RWPE1 (cell line): ENCODE data around the gene PCDHGB2.

Source experiments
- CTCF ChIA-PET: fragments of 350-600 bp; sonication (Branson Sonifier 250); formaldehyde crosslinking; extraction: SDS; loops from one replicate; lab custom pipeline; 2021; lab: Yijun Ruan, JAX
- POLR2A ChIA-PET: fragments of 400-600 bp; formaldehyde crosslinking; extraction: SDS; loops from one replicate; lab custom pipeline; 2020; ENCODE audit warnings: antibody characterized with exemption; ENCODE audit not compliant: low non-redundant PET; lab: Yijun Ruan, JAX
- DNase-seq: peaks from one replicate; pipeline ENCODE4 v3.0.0; 2012; ENCODE audit warnings: low spot score
- H3K27ac ChIP-seq: fragments of 450-650 bp; 2 replicates; pipeline ENCODE4 v1.5.1; 2017
- TF ChIP-seq, protein P1 (sequence below): fragments of 450-650 bp; conservative IDR thresholded peaks from 2 replicates; pipeline ENCODE4 v1.5.1; 2017; ENCODE audit warnings: low read depth, mild to moderate bottlenecking

Gene PCDHGB2

DNA sequence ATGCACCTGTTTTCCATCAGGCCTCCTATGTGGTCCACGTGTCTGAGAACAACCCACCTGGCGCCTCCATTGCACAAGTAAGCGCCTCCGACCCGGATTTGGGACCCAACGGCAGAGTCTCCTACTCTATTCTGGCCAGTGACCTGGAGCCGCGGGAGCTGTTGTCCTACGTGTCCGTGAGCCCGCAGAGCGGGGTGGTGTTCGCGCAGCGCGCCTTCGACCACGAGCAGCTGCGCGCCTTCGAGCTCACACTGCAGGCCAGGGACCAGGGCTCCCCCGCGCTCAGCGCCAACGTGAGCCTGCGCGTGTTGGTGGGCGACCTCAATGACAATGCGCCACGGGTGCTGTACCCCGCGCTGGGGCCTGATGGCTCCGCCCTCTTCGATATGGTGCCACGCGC is 8.2 kb upstream of the PCDHGB2 start:
- no peak overlapping the region for H3K27ac ChIP-seq
- ChIA-PET CTCF (no interaction called here), POLR2A (no interaction called here)
- TF ChIP-seq, protein P1, sequence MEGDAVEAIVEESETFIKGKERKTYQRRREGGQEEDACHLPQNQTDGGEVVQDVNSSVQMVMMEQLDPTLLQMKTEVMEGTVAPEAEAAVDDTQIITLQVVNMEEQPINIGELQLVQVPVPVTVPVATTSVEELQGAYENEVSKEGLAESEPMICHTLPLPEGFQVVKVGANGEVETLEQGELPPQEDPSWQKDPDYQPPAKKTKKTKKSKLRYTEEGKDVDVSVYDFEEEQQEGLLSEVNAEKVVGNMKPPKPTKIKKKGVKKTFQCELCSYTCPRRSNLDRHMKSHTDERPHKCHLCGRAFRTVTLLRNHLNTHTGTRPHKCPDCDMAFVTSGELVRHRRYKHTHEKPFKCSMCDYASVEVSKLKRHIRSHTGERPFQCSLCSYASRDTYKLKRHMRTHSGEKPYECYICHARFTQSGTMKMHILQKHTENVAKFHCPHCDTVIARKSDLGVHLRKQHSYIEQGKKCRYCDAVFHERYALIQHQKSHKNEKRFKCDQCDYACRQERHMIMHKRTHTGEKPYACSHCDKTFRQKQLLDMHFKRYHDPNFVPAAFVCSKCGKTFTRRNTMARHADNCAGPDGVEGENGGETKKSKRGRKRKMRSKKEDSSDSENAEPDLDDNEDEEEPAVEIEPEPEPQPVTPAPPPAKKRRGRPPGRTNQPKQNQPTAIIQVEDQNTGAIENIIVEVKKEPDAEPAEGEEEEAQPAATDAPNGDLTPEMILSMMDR: no peak
- no peak for DNase-seq

DNA sequence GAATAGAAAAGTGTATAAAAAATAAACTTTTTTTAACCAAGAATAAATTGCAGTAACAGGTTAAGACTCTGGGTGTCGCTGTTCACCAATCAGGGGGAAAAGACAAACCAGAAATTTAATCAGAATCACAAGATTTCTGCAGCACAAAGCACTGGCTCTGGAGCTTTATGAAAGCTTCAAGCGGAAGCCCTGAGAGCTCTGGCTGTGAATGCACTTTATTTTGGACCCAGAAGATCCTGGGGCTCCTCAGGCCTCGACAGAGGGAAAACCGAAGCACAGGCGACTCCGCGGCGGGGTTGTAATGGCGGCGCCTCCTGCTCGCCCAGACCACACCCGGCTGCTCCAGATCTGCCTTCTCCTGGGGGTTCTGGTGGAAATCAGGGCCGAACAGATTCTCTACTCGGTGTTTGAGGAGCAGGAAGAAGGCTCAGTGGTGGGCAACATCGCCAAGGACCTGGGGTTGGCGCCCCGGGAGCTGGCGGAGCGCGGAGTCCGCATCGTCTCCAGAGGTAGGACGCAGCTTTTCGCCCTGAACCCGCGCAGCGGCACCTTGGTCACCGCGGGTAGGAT is 4.8 kb upstream of the PCDHGB2 start, which contains the start of gene PCDHGA4:
PCDHGA4 (plus strand) TSS at position 122 of the 570 bp plus-strand sequence; CDS start at position 209, 87 bp downstream.
- TF ChIP-seq, protein P1: peak; percentile 31; the same call in 1 of the 2 replicates
- H3K27ac ChIP-seq: no peak within 1 kb of the TSS
- ChIA-PET CTCF (interaction anchor here (0.6 to 2.6 kb wide), 4 partner anchors 11 to 735 kb away, joined by 3 to 8 read pairs (median 4); partner anchors contain the start of gene PCDHGA3), POLR2A (no interaction called here)
- DNase-seq: no peak

DNA sequence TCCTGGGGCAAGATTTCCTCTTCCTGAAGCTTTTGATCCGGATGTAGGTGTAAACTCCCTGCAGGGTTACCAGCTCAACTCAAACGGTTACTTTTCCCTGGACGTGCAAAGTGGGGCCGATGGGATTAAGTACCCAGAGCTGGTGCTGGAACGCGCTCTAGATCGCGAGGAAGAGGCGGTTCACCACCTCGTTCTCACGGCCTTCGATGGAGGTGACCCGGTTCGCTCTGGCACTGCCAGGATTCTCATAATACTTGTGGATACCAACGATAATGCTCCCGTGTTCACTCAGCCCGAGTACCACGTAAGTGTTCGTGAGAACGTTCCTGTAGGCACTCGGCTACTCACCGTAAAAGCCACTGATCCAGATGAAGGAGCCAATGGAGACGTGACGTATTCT is 4.2 kb upstream of the PCDHGB2 start:
- CTCF ChIA-PET: interaction anchor here (0.8 to 2.6 kb wide), 4 partner anchors 12 to 182 kb away, joined by 3 to 8 read pairs (median 4); partner anchors contain the start of genes PCDHB14 and PCDHGA3
- TF ChIP-seq, protein P1: no peak
- H3K27ac ChIP-seq: no peak overlapping the region

DNA sequence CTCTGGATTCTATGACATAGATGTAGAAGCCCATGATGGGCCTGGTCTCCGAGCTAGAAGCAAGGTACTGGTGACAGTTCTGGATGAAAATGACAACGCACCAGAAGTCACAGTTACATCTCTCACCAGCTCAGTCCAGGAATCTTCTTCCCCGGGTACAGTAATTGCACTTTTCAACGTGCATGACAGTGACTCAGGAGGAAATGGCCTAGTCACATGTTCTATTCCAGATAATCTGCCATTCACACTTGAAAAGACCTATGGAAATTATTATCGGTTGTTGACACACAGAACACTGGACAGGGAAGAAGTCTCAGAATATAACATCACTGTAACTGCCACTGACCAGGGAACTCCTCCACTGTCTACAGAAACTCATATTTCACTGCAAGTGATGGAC is 3.7 kb upstream of the PCDHGB2 start:
- CTCF ChIA-PET: interaction anchor here (1.0 to 2.6 kb wide), 2 partner anchors 12 to 133 kb away, joined by 3 to 8 read pairs; partner anchors contain the start of genes PCDHB14 and PCDHGA3
- POLR2A ChIA-PET: no interaction called here
- no peak for DNase-seq
- TF ChIP-seq, protein P1: no peak
- H3K27ac ChIP-seq: no peak overlapping the region

More for the DNA sequence above, 4.2 kb upstream of the PCDHGB2 start:
- DNase-seq: no peak
- POLR2A ChIA-PET: no interaction called here

DNA sequence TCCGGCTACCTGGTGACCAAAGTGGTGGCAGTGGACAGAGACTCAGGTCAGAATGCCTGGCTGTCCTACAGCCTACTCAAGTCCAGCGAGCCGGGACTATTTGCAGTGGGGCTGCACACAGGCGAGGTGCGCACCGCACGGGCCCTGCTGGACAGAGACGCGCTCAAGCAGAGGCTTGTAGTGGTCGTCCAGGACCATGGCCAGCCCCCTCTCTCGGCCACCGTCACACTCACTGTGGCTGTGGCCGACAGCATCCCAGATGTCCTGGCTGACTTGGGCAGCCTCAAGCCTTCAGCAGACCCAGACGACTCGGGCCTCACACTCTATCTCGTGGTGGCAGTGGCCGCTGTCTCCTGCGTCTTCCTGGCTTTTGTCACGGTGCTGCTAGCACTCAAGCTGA is 2.8 kb upstream of the PCDHGB2 start:
- DNase-seq: no peak
- ChIA-PET POLR2A (no interaction called here), CTCF (no interaction called here)
- H3K27ac ChIP-seq: no peak overlapping the region
- TF ChIP-seq, protein P1: no peak

DNA sequence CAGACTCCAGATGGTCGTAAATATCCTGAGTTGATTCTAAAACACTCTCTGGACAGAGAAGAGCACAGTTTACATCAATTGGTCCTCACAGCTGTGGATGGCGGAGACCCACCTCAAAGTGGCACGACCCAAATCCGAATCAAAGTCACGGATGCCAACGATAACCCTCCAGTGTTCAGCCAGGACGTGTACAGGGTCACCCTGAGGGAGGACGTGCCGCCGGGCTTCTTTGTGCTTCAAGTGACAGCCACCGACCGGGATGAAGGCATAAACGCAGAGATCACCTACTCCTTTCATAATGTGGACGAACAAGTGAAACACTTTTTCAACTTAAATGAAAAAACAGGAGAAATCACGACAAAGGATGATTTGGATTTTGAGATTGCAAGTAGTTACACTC is 891 bp downstream of the PCDHGB2 start:
- ChIA-PET CTCF (interaction anchor here (0.6 to 2.7 kb wide), 9 partner anchors 9 to 258 kb away, joined by 3 to 16 read pairs (median 4); partner anchors contain the start of genes DIAPH1, PCDHGA1, PCDHGA10 and PCDHGB1), POLR2A (no interaction called here)
- no peak for DNase-seq

More for the DNA sequence above, 891 bp downstream of the PCDHGB2 start:
- no peak overlapping the region for H3K27ac ChIP-seq
- TF ChIP-seq, protein P1: no peak
